ENCODE data around the gene MAP3K20. TPM values are rescaled to one million over a fixed set of nuclear protein-coding genes. Genes with fewer than 3 reads are reported as not detected.
"Not testable (repeated sequence)": the region's sequence is repeated elsewhere in the genome, so short reads cannot be mapped to it uniquely, and the experiment has no call there.

MAP3K20 gene
- total and polyA plus RNA-seq, 7 donors, result 41.8 to 533 (median 366) TPM

- intact Hi-C loops (cut with DNase I), result loop anchor here in 1 of 2 donors (10.0 kb wide), 1 partner anchor 414 kb away; no protein-coding TSS in a partner anchor
- H3K4me1 ChIP-seq, result no peaks in the 10 kb centered on the region
- DNase-seq (no peak), ATAC-seq (no peak)
- no peaks in the 10 kb centered on the region for H3K36me3 ChIP-seq (ENCODE audit: insufficient read depth in 1 of 2, low read depth in 1 of 2)
- no peak for TF ChIP-seq CTCF (IDR thresholded peaks at IDR 0.05)
- WGBS, 3 donors, result 82 to 87% (median 84%) methylated on average over 3 of the region's 3 CpGs
- H3K27me3 ChIP-seq (ENCODE audit: insufficient read depth in 3 of 3, low read length in 2 of 3), result no peaks in the 10 kb centered on the region
- no peak overlapping the region for H3K27ac ChIP-seq
- H3K9me3 ChIP-seq, result no peaks in the 10 kb centered on the region
- no peak overlapping the region for H3K4me3 ChIP-seq
Observed at GRCh38 chr2:173278794-173279526, 203.3 kb downstream of the MAP3K20 start.

GRCh38 chr2:173279527-173279868 is 203.9 kb downstream of the MAP3K20 start:
- DNase-seq (no peak), ATAC-seq (no peak)
- Histone ChIP-seq H3K27me3 (ENCODE audit: insufficient read depth in 3 of 3, low read length in 2 of 3) (no peaks in the 10 kb centered on the region), H3K36me3 (ENCODE audit: insufficient read depth in 1 of 2, low read depth in 1 of 2) (no peaks in the 10 kb centered on the region), H3K4me3 (no peak overlapping the region), H3K27ac (no peak overlapping the region), H3K4me1 (no peaks in the 10 kb centered on the region), H3K9me3 (no peaks in the 10 kb centered on the region)
- TF ChIP-seq CTCF (IDR thresholded peaks at IDR 0.05), result no peak
- 66 to 82% (median 75%) methylated on average over 3 of the region's 3 CpGs for WGBS, 3 donors
- intact Hi-C loops (cut with DNase I), result loop anchor here in 1 of 2 donors (10.0 kb wide), 1 partner anchor 415 kb away; no protein-coding TSS in a partner anchor

- Histone ChIP-seq H3K4me3 (no peak overlapping the region), H3K4me1 (no peaks in the 10 kb centered on the region), H3K27me3 (ENCODE audit: insufficient read depth in 3 of 3, low read length in 2 of 3) (no peaks in the 10 kb centered on the region), H3K9me3 (no peaks in the 10 kb centered on the region), H3K27ac (no peak overlapping the region), H3K36me3 (ENCODE audit: insufficient read depth in 1 of 2, low read depth in 1 of 2) (no peaks in the 10 kb centered on the region)
- 95 to 96% (median 96%) methylated on average over 11 of the region's 11 CpGs for WGBS, 3 donors
- ATAC-seq, result no peak
- no peak for TF ChIP-seq CTCF (IDR thresholded peaks at IDR 0.05)
- no peak for DNase-seq
- intact Hi-C loops (cut with DNase I), result no loop called here
Observed at GRCh38 chr2:173280853-173281252, 205.2 kb downstream of the MAP3K20 start.

- DNase-seq; ATAC-seq; H3K4me3 ChIP-seq; intact Hi-C loops (cut with DNase I); H3K36me3 ChIP-seq (ENCODE audit: insufficient read depth in 1 of 2, low read depth in 1 of 2); H3K27me3 ChIP-seq (ENCODE audit: insufficient read depth in 3 of 3, low read length in 2 of 3); H3K4me1 ChIP-seq; H3K27ac ChIP-seq; H3K9me3 ChIP-seq: not testable (repeated sequence)
- 87 to 93% (median 92%) methylated on average over 8 of the region's 8 CpGs for WGBS, 3 donors
Observed at GRCh38 chr2:173281898-173282297, 206.3 kb downstream of the MAP3K20 start.

- H3K9me3 ChIP-seq, result no peaks in the 10 kb centered on the region
- intact Hi-C loops (cut with DNase I), result no loop called here
- no peak for TF ChIP-seq CTCF (IDR thresholded peaks at IDR 0.05)
- DNase-seq (no peak), ATAC-seq (no peak)
- no peaks in the 10 kb centered on the region for H3K27me3 ChIP-seq (ENCODE audit: insufficient read depth in 3 of 3, low read length in 2 of 3)
- 85 to 91% (median 89%) methylated on average over 23 to 28 of the region's 28 CpGs for WGBS, 3 donors
- H3K27ac ChIP-seq, result no peak overlapping the region
- no peaks in the 10 kb centered on the region for H3K4me1 ChIP-seq
- no peaks in the 10 kb centered on the region for H3K36me3 ChIP-seq (ENCODE audit: insufficient read depth in 1 of 2, low read depth in 1 of 2)
- H3K4me3 ChIP-seq, result no peak overlapping the region
Observed at GRCh38 chr2:173282795-173283545, 207.3 kb downstream of the MAP3K20 start.
